ENCODE results near the gene SARM1. TPM values are rescaled to one million over a fixed set of nuclear protein-coding genes. Genes with fewer than 3 reads are reported as not detected.

SARM1 gene
- total and polyA plus RNA-seq, 4 donors: 4.9 to 20.3 (median 12.4) TPM

Small RNA genes lying within 50 kb of the gene (microRNA-seq; reads per million reads assigned to microRNA genes)
- 0 to 7.2 reads per million in 2 donors for gene MIR4723

Other genes starting within 250 kb of the SARM1 start
- gene TMEM97, start 52.5 kb upstream of the SARM1 start, total RNA-seq: 1 to 10 TPM; 2.5 to 4.1 TPM
- 1 to 10 TPM; 1.5 to 1.8 TPM for gene TMEM97, start 52.5 kb upstream of the SARM1 start, polyA plus RNA-seq
- gene IFT20, start 36.2 kb upstream of the SARM1 start, total RNA-seq: 10 to 100 TPM; 34.5 to 37.2 TPM
- 10 to 100 TPM; 70.7 to 74.3 TPM for gene IFT20, start 36.2 kb upstream of the SARM1 start, polyA plus RNA-seq
- gene TNFAIP1, start 35.9 kb upstream of the SARM1 start, total RNA-seq: 10 to 100 TPM; 51.1 to 68.9 TPM
- gene TNFAIP1, start 35.9 kb upstream of the SARM1 start, polyA plus RNA-seq: 10 to 100 TPM; 11.7 to 16.2 TPM
- 10 to 100 TPM; 40.1 to 42.5 TPM for gene POLDIP2, start 14.2 kb upstream of the SARM1 start, total RNA-seq
- 10 to 100 TPM; 36.6 to 41.4 TPM for gene POLDIP2, start 14.2 kb upstream of the SARM1 start, polyA plus RNA-seq
- not detected for gene SEBOX, start 6.5 kb upstream of the SARM1 start, total RNA-seq
- gene SEBOX, start 6.5 kb upstream of the SARM1 start, polyA plus RNA-seq: not detected
- gene VTN, start 1.4 kb upstream of the SARM1 start, total RNA-seq: 1 to 10 TPM; 1.5 to 2.6 TPM
- 1 to 10 TPM in 1 of 2 donors, under 1 TPM in 1; 0.63 to 4.3 TPM for gene VTN, start 1.4 kb upstream of the SARM1 start, polyA plus RNA-seq
- 10 to 100 TPM in 1 of 2 donors, 1 to 10 TPM in 1; 6.4 to 16.7 TPM for gene SLC46A1, start 34.5 kb downstream of the SARM1 start, total RNA-seq
- 10 to 100 TPM in 1 of 2 donors, 1 to 10 TPM in 1; 4.4 to 10.5 TPM for gene SLC46A1, start 34.5 kb downstream of the SARM1 start, polyA plus RNA-seq
- not detected for gene SLC13A2, start 102.0 kb downstream of the SARM1 start, total RNA-seq
- 10 to 100 TPM in 1 of 2 donors, not detected in 1; 23.8 TPM for gene SLC13A2, start 102.0 kb downstream of the SARM1 start, polyA plus RNA-seq
- gene FOXN1, start 134.7 kb downstream of the SARM1 start, total RNA-seq: not detected
- not detected for gene FOXN1, start 134.7 kb downstream of the SARM1 start, polyA plus RNA-seq
- 10 to 100 TPM; 17.4 to 25.7 TPM for gene UNC119, start 180.9 kb downstream of the SARM1 start, total RNA-seq
- 10 to 100 TPM; 18.7 to 36.6 TPM for gene UNC119, start 180.9 kb downstream of the SARM1 start, polyA plus RNA-seq
- gene PIGS, start 199.8 kb downstream of the SARM1 start, total RNA-seq: 10 to 100 TPM; 33.5 to 38.7 TPM
- 10 to 100 TPM; 21.8 to 37.7 TPM for gene PIGS, start 199.8 kb downstream of the SARM1 start, polyA plus RNA-seq
- 10 to 100 TPM; 22.1 to 27.1 TPM for gene ALDOC, start 205.2 kb downstream of the SARM1 start, total RNA-seq
- 10 to 100 TPM; 15.4 to 30.4 TPM for gene ALDOC, start 205.2 kb downstream of the SARM1 start, polyA plus RNA-seq
- gene SPAG5, start 227.3 kb downstream of the SARM1 start, total RNA-seq: 1 to 10 TPM; 2.2 to 3.6 TPM
- gene SPAG5, start 227.3 kb downstream of the SARM1 start, polyA plus RNA-seq: 1 to 10 TPM; 1.6 to 4.3 TPM
- gene RSKR, start 242.5 kb downstream of the SARM1 start, total RNA-seq: 10 to 100 TPM in 1 of 2 donors, 1 to 10 TPM in 1; 6.3 to 15.7 TPM
- gene RSKR, start 242.5 kb downstream of the SARM1 start, polyA plus RNA-seq: 1 to 10 TPM in 1 of 2 donors, under 1 TPM in 1; 0.13 to 3.0 TPM

Measured in aorta (tissue), 4 donors.